Liver (tissue), 3 donors: ENCODE measurements around the gene TPR.

Experiments used
- HNF4A ChIP-seq, 2 donors: conservative IDR thresholded peaks; 2 replicates each; pipeline ENCODE4 v1.6.1; 2016; ENCODE audit warnings: antibody characterized with exemption in 2 of 2, mild to moderate bottlenecking in 2 of 2
- HNF4G ChIP-seq: IDR thresholded peaks from 2 replicates; pipeline ENCODE4 v1.6.1; 2016; ENCODE audit warnings: antibody characterized with exemption
- TF ChIP-seq, protein P1 (sequence below): fragments of 150-350 bp; IDR thresholded peaks from 2 replicates; pipeline ENCODE4 v1.5.1; 2017; ENCODE audit warnings: improper control_type of control experiment, low read depth, low read length; ENCODE audit not compliant: missing input control
- TF ChIP-seq, protein P2 (sequence below): IDR thresholded peaks from 2 replicates; pipeline ENCODE4 v1.6.1; 2016; ENCODE audit warnings: antibody characterized with exemption
- TF ChIP-seq, protein P3 (sequence below): IDR thresholded peaks from 2 replicates; pipeline ENCODE4 v1.6.1; 2016; ENCODE audit warnings: antibody characterized with exemption, mild to moderate bottlenecking
- donor health status: healthy.
- donor health status: healthy.

DNA sequence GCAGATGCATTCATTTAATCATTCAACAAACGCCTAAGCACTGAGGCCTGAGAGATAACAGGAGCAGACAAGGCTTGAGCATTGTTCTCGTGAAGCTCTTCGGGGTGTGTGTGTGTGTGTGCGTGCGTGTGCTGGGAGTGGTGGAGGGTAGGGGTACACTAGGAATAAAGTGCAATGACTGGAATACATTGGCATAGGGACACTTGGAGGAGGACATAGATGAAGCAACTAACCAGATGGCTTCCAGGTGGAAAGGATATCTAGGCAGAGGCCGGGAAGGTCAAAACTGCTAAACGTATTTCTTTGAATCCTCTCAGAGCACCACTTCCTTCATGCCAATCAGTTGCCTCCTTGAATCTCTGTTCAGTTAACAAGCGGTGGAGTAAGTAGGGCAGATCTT lies 92.6 kb downstream of the TPR start:
- TF ChIP-seq, protein P1, sequence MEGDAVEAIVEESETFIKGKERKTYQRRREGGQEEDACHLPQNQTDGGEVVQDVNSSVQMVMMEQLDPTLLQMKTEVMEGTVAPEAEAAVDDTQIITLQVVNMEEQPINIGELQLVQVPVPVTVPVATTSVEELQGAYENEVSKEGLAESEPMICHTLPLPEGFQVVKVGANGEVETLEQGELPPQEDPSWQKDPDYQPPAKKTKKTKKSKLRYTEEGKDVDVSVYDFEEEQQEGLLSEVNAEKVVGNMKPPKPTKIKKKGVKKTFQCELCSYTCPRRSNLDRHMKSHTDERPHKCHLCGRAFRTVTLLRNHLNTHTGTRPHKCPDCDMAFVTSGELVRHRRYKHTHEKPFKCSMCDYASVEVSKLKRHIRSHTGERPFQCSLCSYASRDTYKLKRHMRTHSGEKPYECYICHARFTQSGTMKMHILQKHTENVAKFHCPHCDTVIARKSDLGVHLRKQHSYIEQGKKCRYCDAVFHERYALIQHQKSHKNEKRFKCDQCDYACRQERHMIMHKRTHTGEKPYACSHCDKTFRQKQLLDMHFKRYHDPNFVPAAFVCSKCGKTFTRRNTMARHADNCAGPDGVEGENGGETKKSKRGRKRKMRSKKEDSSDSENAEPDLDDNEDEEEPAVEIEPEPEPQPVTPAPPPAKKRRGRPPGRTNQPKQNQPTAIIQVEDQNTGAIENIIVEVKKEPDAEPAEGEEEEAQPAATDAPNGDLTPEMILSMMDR, result no peak
- TF ChIP-seq HNF4G (no peak), HNF4A (conservative IDR thresholded peaks at IDR 0.05) (no peak)
- TF ChIP-seq, protein P2, sequence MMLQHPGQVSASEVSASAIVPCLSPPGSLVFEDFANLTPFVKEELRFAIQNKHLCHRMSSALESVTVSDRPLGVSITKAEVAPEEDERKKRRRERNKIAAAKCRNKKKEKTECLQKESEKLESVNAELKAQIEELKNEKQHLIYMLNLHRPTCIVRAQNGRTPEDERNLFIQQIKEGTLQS, result no peak
- TF ChIP-seq, protein P3, sequence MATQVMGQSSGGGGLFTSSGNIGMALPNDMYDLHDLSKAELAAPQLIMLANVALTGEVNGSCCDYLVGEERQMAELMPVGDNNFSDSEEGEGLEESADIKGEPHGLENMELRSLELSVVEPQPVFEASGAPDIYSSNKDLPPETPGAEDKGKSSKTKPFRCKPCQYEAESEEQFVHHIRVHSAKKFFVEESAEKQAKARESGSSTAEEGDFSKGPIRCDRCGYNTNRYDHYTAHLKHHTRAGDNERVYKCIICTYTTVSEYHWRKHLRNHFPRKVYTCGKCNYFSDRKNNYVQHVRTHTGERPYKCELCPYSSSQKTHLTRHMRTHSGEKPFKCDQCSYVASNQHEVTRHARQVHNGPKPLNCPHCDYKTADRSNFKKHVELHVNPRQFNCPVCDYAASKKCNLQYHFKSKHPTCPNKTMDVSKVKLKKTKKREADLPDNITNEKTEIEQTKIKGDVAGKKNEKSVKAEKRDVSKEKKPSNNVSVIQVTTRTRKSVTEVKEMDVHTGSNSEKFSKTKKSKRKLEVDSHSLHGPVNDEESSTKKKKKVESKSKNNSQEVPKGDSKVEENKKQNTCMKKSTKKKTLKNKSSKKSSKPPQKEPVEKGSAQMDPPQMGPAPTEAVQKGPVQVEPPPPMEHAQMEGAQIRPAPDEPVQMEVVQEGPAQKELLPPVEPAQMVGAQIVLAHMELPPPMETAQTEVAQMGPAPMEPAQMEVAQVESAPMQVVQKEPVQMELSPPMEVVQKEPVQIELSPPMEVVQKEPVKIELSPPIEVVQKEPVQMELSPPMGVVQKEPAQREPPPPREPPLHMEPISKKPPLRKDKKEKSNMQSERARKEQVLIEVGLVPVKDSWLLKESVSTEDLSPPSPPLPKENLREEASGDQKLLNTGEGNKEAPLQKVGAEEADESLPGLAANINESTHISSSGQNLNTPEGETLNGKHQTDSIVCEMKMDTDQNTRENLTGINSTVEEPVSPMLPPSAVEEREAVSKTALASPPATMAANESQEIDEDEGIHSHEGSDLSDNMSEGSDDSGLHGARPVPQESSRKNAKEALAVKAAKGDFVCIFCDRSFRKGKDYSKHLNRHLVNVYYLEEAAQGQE, result no peak
